GM12878 (cell line): ENCODE data around the gene TBC1D5.

ENCODE experiments used
- EZH2 ChIP-seq: IDR thresholded peaks from 2 replicates; pipeline ENCODE4 v1.6.1; 2012; ENCODE audit warnings: low read depth, mild to moderate bottlenecking, control low read depth, inconsistent platforms, low read length, borderline replicate concordance; ENCODE audit not compliant: control insufficient read depth
- HDAC6 ChIP-seq: fragments of 200-600 bp; sonication (generic); IDR thresholded peaks from one replicate; pipeline ENCODE4 v1.8.0; 2017; ENCODE audit warnings: antibody characterized with exemption; ENCODE audit not compliant: unreplicated experiment
- HDGF ChIP-seq: fragments of 450-650 bp; IDR thresholded peaks from 2 replicates; pipeline ENCODE4 v1.6.1; 2016; ENCODE audit warnings: antibody characterized with exemption

DNA sequence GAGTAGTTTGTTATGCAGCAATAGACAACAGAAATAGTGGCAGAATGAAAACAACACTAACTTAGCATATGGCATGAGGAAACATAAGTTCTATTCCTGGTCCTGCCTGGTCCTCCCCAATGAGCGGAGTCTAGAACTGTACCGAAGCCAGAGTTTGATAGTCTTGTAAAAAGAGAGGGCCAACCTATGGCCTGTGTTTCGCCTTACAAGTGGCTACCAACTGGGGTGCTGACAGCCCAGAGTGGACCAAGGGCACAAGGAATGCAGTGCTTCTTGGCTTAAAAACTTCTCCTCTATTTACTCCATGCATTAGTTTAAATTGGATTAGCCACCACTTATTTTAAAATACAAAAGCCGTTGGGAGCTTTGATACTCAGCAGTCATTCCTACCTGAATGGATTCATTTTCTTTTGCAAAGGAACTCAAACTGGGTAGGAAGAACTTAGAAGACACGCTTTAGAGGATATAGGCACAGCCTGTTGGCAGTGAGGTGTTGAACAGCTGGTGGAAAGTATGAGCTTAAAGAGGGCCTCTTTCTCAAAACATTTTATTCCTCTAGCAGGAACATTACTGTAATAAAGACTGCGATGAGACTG lies 554.7 kb downstream of the TBC1D5 start:
- TF ChIP-seq HDGF, result no peak
- no peak for TF ChIP-seq HDAC6
- no peak for TF ChIP-seq EZH2
